WERI-Rb-1 (cell line): ENCODE measurements around the gene LRFN2.
A peak's percentile ranks its signal among the peaks of the same experiment; 100 is the strongest.

ENCODE experiments used
- DNase-seq: peaks from one replicate; pipeline ENCODE4 v3.0.0-alpha.2; 2020
- H3K27ac ChIP-seq: fragments of 250-450 bp; sonication (Bioruptor Pico); 2 replicates; pipeline ENCODE4 v1.5.1; 2020; ENCODE audit warnings: mild to moderate bottlenecking, moderate library complexity
- H3K27me3 ChIP-seq: fragments of 250-450 bp; sonication (Bioruptor Pico); 2 replicates; pipeline ENCODE4 v1.5.1; 2021; ENCODE audit warnings: mild to moderate bottlenecking, low read depth, moderate library complexity; ENCODE audit not compliant: insufficient read depth, severe bottlenecking
- H3K36me3 ChIP-seq: fragments of 250-450 bp; sonication (Bioruptor Pico); 2 replicates; pipeline ENCODE4 v1.5.1; 2020; ENCODE audit warnings: mild to moderate bottlenecking, moderate library complexity
- H3K4me3 ChIP-seq: 2 replicates; pipeline ENCODE4 v1.5.1; 2011; ENCODE audit warnings: low read depth, mild to moderate bottlenecking, control low read depth, low read length
- H3K9me3 ChIP-seq: fragments of 250-450 bp; sonication (Bioruptor Pico); 2 replicates; pipeline ENCODE4 v1.5.1; 2021; ENCODE audit warnings: mild to moderate bottlenecking, moderate library complexity; ENCODE audit not compliant: severe bottlenecking
- TF ChIP-seq, protein P1 (sequence below): IDR thresholded peaks from 2 replicates; pipeline ENCODE4 v1.5.1; 2011; ENCODE audit warnings: low read depth, mild to moderate bottlenecking, control low read depth, inconsistent platforms, low read length

Gene LRFN2

DNA sequence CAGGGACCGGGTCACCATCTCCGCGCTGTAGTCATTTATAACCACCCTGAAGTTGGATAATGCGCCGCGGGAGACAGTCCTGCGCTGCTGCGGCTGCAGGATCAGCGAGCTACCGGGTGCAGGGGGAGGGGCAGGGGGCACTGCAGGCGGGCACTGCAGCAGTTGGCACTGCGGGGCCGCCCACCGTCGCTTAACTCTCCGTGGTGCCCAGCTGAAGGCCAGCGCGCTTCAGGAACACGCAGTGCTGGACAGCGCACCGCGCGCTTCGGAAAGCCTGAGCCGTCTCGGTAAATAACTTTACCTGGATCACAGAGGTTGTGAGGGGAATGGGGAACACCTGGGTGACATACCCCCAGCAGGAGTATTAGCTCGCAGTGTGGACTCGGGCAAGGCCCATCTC, 12.4 kb upstream of the LRFN2 start:
- Histone ChIP-seq H3K4me3 (no peak overlapping the region), H3K36me3 (no peaks in the 10 kb centered on the region), H3K9me3 (no peaks in the 10 kb centered on the region), H3K27me3 (no peaks in the 10 kb centered on the region), H3K27ac (no peak overlapping the region)
- TF ChIP-seq, protein P1, sequence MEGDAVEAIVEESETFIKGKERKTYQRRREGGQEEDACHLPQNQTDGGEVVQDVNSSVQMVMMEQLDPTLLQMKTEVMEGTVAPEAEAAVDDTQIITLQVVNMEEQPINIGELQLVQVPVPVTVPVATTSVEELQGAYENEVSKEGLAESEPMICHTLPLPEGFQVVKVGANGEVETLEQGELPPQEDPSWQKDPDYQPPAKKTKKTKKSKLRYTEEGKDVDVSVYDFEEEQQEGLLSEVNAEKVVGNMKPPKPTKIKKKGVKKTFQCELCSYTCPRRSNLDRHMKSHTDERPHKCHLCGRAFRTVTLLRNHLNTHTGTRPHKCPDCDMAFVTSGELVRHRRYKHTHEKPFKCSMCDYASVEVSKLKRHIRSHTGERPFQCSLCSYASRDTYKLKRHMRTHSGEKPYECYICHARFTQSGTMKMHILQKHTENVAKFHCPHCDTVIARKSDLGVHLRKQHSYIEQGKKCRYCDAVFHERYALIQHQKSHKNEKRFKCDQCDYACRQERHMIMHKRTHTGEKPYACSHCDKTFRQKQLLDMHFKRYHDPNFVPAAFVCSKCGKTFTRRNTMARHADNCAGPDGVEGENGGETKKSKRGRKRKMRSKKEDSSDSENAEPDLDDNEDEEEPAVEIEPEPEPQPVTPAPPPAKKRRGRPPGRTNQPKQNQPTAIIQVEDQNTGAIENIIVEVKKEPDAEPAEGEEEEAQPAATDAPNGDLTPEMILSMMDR, result no peak
- no peak for DNase-seq

DNA sequence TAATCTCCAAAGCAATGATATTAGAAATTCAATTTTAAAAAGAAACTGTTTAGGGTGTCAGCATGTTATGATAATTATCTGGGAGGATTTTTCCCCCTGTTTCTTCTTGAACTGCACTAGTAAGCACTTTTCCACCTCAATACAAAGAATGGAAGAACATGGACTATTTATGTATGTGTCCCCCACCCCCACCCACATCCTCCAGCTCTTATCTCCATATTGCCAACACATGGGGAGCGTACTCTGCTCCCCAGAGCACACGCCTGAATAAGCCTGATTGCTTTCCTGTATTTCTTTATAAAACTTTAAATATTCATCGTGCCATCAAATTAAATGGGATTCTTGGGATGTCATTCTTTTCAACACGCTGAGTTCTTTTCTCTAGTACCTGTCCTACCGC, 11.4 kb upstream of the LRFN2 start:
- H3K27me3 ChIP-seq, result no peaks in the 10 kb centered on the region
- H3K9me3 ChIP-seq, result no peaks in the 10 kb centered on the region
- no peak overlapping the region for H3K4me3 ChIP-seq
- no peak for DNase-seq
- TF ChIP-seq, protein P1, result no peak
- H3K36me3 ChIP-seq, result no peaks in the 10 kb centered on the region
- H3K27ac ChIP-seq, result no peak overlapping the region

DNA sequence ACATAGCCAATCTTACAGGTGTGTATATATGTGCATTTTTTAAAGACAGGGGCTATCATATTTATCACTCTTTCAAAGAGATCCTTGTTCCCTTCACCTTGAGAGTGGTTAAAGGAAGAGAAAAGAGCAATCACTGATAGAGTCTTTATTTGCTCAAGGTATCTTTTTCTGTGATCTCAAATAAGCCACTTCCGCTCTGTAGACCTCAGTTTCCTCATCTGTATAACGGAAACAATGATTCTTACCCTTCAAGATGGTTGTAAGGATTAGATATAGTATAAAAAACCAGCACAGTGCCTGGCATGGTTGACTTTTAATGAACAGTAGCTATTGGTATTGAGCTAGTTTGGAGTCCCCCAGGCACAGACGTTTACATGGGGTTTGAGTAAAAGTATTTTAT, 10.1 kb upstream of the LRFN2 start:
- Histone ChIP-seq H3K4me3 (no peak overlapping the region), H3K36me3 (no peaks in the 10 kb centered on the region), H3K27ac (no peak overlapping the region), H3K27me3 (no peaks in the 10 kb centered on the region), H3K9me3 (no peaks in the 10 kb centered on the region)
- TF ChIP-seq, protein P1, result no peak
- DNase-seq, result no peak

DNA sequence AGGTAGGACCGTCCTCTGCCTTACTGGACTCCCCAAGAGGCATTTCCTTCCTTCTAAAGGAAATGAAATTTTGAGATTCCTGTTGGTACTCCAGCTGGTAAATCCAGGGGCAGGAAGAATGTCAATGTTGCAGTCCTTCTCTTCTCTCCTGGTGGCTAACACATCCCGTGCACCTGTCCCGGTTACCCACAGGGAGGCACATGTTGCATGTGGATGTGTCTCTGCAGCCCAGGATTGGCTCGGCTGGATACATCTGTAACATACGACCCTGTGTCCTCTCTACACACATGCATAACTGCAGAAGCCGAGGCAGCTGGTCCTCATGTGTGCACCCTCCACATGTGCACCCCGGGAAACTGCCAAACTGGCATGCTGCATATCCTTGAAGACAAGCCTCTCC, 1.3 kb upstream of the LRFN2 start:
- Histone ChIP-seq H3K27me3 (no peaks in the 10 kb centered on the region), H3K36me3 (no peaks in the 10 kb centered on the region), H3K4me3 (no peak overlapping the region), H3K9me3 (no peaks in the 10 kb centered on the region), H3K27ac (no peak overlapping the region)
- TF ChIP-seq, protein P1, result peak; percentile 71
- peak; percentile 75 for DNase-seq

DNA sequence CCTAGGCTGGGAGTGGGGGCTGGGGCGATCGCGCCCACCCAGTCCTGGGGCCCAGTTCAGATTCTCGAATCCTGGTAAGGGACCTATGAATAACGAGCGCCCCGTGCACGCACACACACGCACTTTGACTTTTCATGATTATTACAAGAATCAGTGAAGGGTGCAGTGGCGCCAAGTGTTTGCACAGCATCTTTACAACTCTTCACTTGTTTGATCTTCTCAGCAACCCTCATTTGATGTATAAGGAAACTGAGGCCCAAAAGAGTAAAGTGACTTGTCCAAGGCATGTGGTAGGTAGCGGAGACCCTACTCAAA, 863 bp upstream of the LRFN2 start:
- Histone ChIP-seq H3K27me3 (no peaks in the 10 kb centered on the region), H3K4me3 (peak overlapping the region; percentile 88), H3K36me3 (no peaks in the 10 kb centered on the region), H3K27ac (no peak overlapping the region), H3K9me3 (no peaks in the 10 kb centered on the region)
- DNase-seq, result no peak
- TF ChIP-seq, protein P1, result no peak

DNA sequence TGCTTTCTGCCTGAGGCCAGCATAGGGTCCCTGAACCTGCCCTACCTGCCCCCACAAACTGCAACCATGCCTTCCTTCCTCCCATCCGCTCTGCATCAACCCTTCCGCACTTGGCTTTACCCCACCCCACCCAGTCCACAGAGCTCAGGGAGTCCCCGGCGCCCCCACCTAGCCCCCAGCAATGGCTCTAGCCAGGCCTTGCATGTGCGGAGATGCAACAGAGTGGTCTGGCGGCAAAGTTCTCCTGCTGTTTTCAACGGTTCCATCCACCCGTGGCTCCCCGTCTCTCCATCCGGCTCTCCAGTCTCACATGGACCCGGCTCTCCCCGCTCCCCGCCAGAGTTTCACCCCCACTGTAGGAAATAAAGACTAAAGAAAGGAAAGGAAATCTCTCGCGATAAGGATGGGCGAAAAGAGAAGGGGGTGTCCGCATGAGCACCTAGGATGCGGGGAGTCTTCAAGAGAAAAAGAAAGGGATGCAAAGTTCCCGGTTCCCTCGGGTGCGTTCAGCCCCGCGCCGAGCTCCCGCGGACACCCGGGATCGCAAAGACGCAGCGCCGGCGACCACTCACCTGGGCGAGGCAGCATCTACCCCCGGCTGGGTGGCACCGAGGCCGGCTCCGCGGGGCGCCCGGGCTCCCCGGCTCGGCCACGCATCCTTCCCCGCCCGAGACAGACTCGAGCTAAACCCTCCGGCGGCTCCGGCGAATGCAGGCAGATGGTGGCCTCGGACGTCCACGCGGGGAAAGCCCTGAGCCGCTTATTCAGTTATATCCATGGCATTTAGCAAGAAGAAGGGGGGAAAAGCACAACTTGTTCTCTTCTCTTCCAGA, 579 bp downstream of the LRFN2 start:
- H3K36me3 ChIP-seq, result no peaks in the 10 kb centered on the region
- H3K9me3 ChIP-seq, result no peaks in the 10 kb centered on the region
- TF ChIP-seq, protein P1, result no peak
- H3K4me3 ChIP-seq, result peak overlapping the region; percentile 88
- no peaks in the 10 kb centered on the region for H3K27me3 ChIP-seq
- DNase-seq, result peak; percentile 80
- H3K27ac ChIP-seq, result peak overlapping the region; percentile 71
